H9 (cell line): ENCODE measurements around the gene BMP2K. TPM values are rescaled to one million over a fixed set of nuclear protein-coding genes. Genes with fewer than 3 reads are reported as not detected.

ENCODE experiments used
- DNase-seq: peaks from one replicate; pipeline ENCODE4 v3.0.0-alpha.2; 2017
- H2AFZ ChIP-seq: one replicate; pipeline ENCODE4 v1.6.1; 2013; ENCODE audit warnings: mild to moderate bottlenecking, low read length, control low read depth, moderate library complexity
- H2AK5ac ChIP-seq: 2 replicates; pipeline ENCODE4 v1.6.1; 2013; ENCODE audit warnings: low read length, control low read depth, mixed read lengths; ENCODE audit not compliant: insufficient read length
- H2BK120ac ChIP-seq: one replicate; pipeline ENCODE4 v1.6.1; 2013; ENCODE audit warnings: low read depth, mild to moderate bottlenecking, low read length, control low read depth, inconsistent platforms; ENCODE audit not compliant: poor library complexity, severe bottlenecking
- H2BK12ac ChIP-seq: 2 replicates; pipeline ENCODE4 v1.6.1; 2013; ENCODE audit warnings: low read length, control low read depth, mixed read lengths, low read depth; ENCODE audit not compliant: insufficient read length
- H2BK15ac ChIP-seq: 2 replicates; pipeline ENCODE4 v1.6.1; 2013; ENCODE audit warnings: low read depth, low read length, control low read depth
- H2BK20ac ChIP-seq: one replicate; pipeline ENCODE4 v1.6.1; 2013; ENCODE audit warnings: low read depth, mild to moderate bottlenecking, low read length, control low read depth, inconsistent platforms; ENCODE audit not compliant: poor library complexity, severe bottlenecking
- H2BK5ac ChIP-seq: 2 replicates; pipeline ENCODE4 v1.6.1; 2013; ENCODE audit warnings: low read length, control low read depth, mixed read lengths; ENCODE audit not compliant: insufficient read length
- H3K14ac ChIP-seq: 2 replicates; pipeline ENCODE4 v1.6.1; 2013; ENCODE audit warnings: low read length, control low read depth; ENCODE audit not compliant: insufficient read depth
- H3K18ac ChIP-seq: 2 replicates; pipeline ENCODE4 v1.6.1; 2013; ENCODE audit warnings: low read depth, mild to moderate bottlenecking, mixed read lengths, low read length, control low read depth; ENCODE audit not compliant: insufficient read length
- H3K23ac ChIP-seq: 2 replicates; pipeline ENCODE4 v1.6.1; 2013; ENCODE audit warnings: low read length, control low read depth, mixed read lengths, low read depth; ENCODE audit not compliant: insufficient read length
- H3K23me2 ChIP-seq: 2 replicates; pipeline ENCODE4 v1.6.1; 2013; ENCODE audit warnings: low read depth, mild to moderate bottlenecking, mixed read lengths, low read length, control low read depth; ENCODE audit not compliant: insufficient read length, poor library complexity, severe bottlenecking
- H3K27ac ChIP-seq: 2 replicates; pipeline ENCODE4 v1.5.1; 2013; ENCODE audit warnings: low read length, control low read depth, mixed read lengths, low read depth; ENCODE audit not compliant: insufficient read length
- H3K27me3 ChIP-seq: 2 replicates; pipeline ENCODE4 v1.6.1; 2013; ENCODE audit warnings: low read length, control low read depth, inconsistent platforms; ENCODE audit not compliant: insufficient read depth
- H3K4ac ChIP-seq: 2 replicates; pipeline ENCODE4 v1.6.1; 2013; ENCODE audit warnings: low read depth, mild to moderate bottlenecking, control low read depth, inconsistent platforms, low read length, moderate library complexity
- H3K4me1 ChIP-seq: 2 replicates; pipeline ENCODE4 v1.6.1; 2013; ENCODE audit warnings: low read length, control low read depth, inconsistent platforms; ENCODE audit not compliant: insufficient read depth
- H3K4me2 ChIP-seq: 2 replicates; pipeline ENCODE4 v1.6.1; 2013; ENCODE audit warnings: low read length, control low read depth, mixed read lengths; ENCODE audit not compliant: insufficient read length, insufficient read depth
- H3K56ac ChIP-seq: 2 replicates; pipeline ENCODE4 v1.6.1; 2013; ENCODE audit warnings: low read depth, mild to moderate bottlenecking, mixed read lengths, low read length, control low read depth; ENCODE audit not compliant: insufficient read length
- H3K79me1 ChIP-seq: 2 replicates; pipeline ENCODE4 v1.6.1; 2013; ENCODE audit warnings: low read depth, mild to moderate bottlenecking, moderate library complexity, low read length, control low read depth, inconsistent platforms; ENCODE audit not compliant: insufficient read depth, poor library complexity, severe bottlenecking
- H3K79me2 ChIP-seq: 2 replicates; pipeline ENCODE4 v1.6.1; 2013; ENCODE audit warnings: low read length, control low read depth, inconsistent platforms; ENCODE audit not compliant: insufficient read depth
- H3K9ac ChIP-seq: 2 replicates; pipeline ENCODE4 v1.6.1; 2013; ENCODE audit warnings: low read length, control low read depth, mixed read lengths; ENCODE audit not compliant: insufficient read length; ENCODE audit errors: extremely low read depth
- H3K9me3 ChIP-seq: one replicate; pipeline ENCODE4 v1.6.1; 2013; ENCODE audit warnings: low read depth, low read length, inconsistent platforms; ENCODE audit not compliant: control insufficient read depth
- H3T11ph ChIP-seq: one replicate; pipeline ENCODE4 v1.6.1; 2013; ENCODE audit warnings: mild to moderate bottlenecking, low read length, control low read depth, inconsistent platforms
- H4K20me1 ChIP-seq: one replicate; pipeline ENCODE4 v1.6.1; 2013; ENCODE audit not compliant: control insufficient read depth, insufficient read length, insufficient read depth
- H4K5ac ChIP-seq: 2 replicates; pipeline ENCODE4 v1.6.1; 2013; ENCODE audit warnings: low read depth, mild to moderate bottlenecking, mixed read lengths, low read length, control low read depth; ENCODE audit not compliant: insufficient read length
- H4K8ac ChIP-seq: replicated peaks from 2 replicates; pipeline ENCODE4 v1.6.1; 2013; ENCODE audit warnings: low read length, control low read depth, mixed read lengths, low read depth; ENCODE audit not compliant: insufficient read length
- H4K91ac ChIP-seq: 2 replicates; pipeline ENCODE4 v1.6.1; 2013; ENCODE audit warnings: low read depth, mild to moderate bottlenecking, moderate library complexity, mixed read lengths, low read length, control low read depth; ENCODE audit not compliant: insufficient read length
- H3K27ac Mint-ChIP-seq, 3 experiments: 2 replicates in 2 of 3; 3 replicates in 1 of 3; pipeline ENCODE4 v1.8.0; 2020 to 2021; ENCODE audit warnings: mixed read lengths in 3 of 3, mild to moderate bottlenecking in 1 of 3, moderate library complexity in 1 of 3
- H3K27me3 Mint-ChIP-seq: 2 replicates; pipeline ENCODE4 v1.8.0; 2021; ENCODE audit warnings: low read depth, mild to moderate bottlenecking, moderate library complexity, mixed read lengths
- H3K36me3 Mint-ChIP-seq, 3 experiments: 2 replicates in 2 of 3; 3 replicates in 1 of 3; pipeline ENCODE4 v1.8.0; 2020 to 2021; ENCODE audit warnings: low read depth in 3 of 3, mixed read lengths in 3 of 3; ENCODE audit not compliant: insufficient read depth in 1 of 3
- H3K4me1 Mint-ChIP-seq, 2 experiments: 2 replicates each; pipeline ENCODE4 v1.8.0; 2020; ENCODE audit warnings: mixed read lengths in 2 of 2
- H3K4me3 Mint-ChIP-seq, 2 experiments: 2 replicates in 1 of 2; 3 replicates in 1 of 2; pipeline ENCODE4 v1.8.0; 2020 to 2021; ENCODE audit warnings: mild to moderate bottlenecking in 2 of 2, mixed read lengths in 2 of 2, moderate library complexity in 1 of 2
- H3K9me3 Mint-ChIP-seq, 2 experiments: 2 replicates in 1 of 2; 3 replicates in 1 of 2; pipeline ENCODE4 v1.8.0; 2020; ENCODE audit warnings: mild to moderate bottlenecking in 2 of 2, mixed read lengths in 2 of 2, moderate library complexity in 1 of 2
- WGBS: extraction: QIAGEN DNeasy Blood & Tissue Kit; methylation state at CpG from one replicate; pipeline ENCODE4 v1.1.7; 2013; ENCODE audit warnings: missing lambda C conversion rate, low lambda C conversion rate, mixed read lengths; ENCODE audit not compliant: insufficient read length; ENCODE audit errors: extremely low coverage; 5-methylcytosine and 5-hydroxymethylcytosine counted together
- total RNA-seq: library from RNA; stranded (reverse); gene quantifications from 2 replicates; pipeline ENCODE4 v1.2.1, GENCODE V29; 2021
- TF ChIP-seq, protein P1 (sequence below): fragments of 200-600 bp; sonication (generic); conservative IDR thresholded peaks from 3 replicates; pipeline ENCODE4 v1.8.0; 2021; ENCODE audit warnings: antibody characterized with exemption, mild to moderate bottlenecking

Gene BMP2K
- total RNA-seq, 1 experiment from 2014 or later = 26.4 TPM

DNA sequence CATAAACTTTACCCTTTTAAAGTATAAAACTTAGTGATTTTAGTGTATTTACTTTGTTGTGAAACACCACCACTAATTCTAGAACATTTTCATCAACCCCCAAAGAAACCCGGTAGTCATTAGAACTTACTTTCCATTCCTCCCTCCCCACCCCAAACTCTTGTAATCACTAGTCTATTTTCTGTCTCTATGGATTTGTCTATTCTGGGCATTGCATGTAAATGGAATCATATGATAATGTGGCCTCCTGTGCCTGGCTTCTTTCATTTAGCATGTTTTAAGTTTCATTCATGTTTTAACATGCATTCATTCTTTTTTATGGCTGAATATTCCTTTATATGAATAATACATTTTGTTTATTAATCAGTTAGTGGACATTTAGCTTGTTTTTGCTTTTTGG is 27.8 kb downstream of the BMP2K start:
- Histone ChIP-seq H3K79me1 (peaks cover 2% of the 10 kb centered on the region), H2BK20ac (no peak overlapping the region), H4K20me1 (no peaks in the 10 kb centered on the region), H4K91ac (no peak overlapping the region), H2AK5ac (no peak overlapping the region), H3T11ph (no peak overlapping the region), H3K79me2 (peaks cover 2% of the 10 kb centered on the region; the same call in 1 of the 2 replicates), H3K23me2 (no peaks in the 10 kb centered on the region), H3K4ac (no peak overlapping the region), H3K27ac (no peak overlapping the region), H2BK120ac (no peak overlapping the region), H4K5ac (no peak overlapping the region), H3K27me3 (no peaks in the 10 kb centered on the region), H3K23ac (no peak overlapping the region), H2AFZ (no peak overlapping the region), H3K9ac (no peak overlapping the region), H3K4me2 (no peak overlapping the region), H3K14ac (no peak overlapping the region), H2BK15ac (no peak overlapping the region), H3K4me1 (no peaks in the 10 kb centered on the region), H3K56ac (no peak overlapping the region), H2BK5ac (no peak overlapping the region), H3K18ac (no peak overlapping the region), H2BK12ac (no peak overlapping the region), H4K8ac (no peak overlapping the region), H3K9me3 (no peaks in the 10 kb centered on the region)
- Mint-ChIP-seq H3K27me3 (no peaks in the 10 kb centered on the region), H3K9me3 (peaks cover 8% of the 10 kb centered on the region in 2 experiments; a peak in 4 of 5 replicates), H3K36me3 (peaks cover 4 to 14% (median 11%) of the 10 kb centered on the region in 3 experiments), H3K4me1 (no peaks in the 10 kb centered on the region), H3K4me3 (no peak overlapping the region), H3K27ac (no peak overlapping the region)
- no peak for DNase-seq
- TF ChIP-seq, protein P1, sequence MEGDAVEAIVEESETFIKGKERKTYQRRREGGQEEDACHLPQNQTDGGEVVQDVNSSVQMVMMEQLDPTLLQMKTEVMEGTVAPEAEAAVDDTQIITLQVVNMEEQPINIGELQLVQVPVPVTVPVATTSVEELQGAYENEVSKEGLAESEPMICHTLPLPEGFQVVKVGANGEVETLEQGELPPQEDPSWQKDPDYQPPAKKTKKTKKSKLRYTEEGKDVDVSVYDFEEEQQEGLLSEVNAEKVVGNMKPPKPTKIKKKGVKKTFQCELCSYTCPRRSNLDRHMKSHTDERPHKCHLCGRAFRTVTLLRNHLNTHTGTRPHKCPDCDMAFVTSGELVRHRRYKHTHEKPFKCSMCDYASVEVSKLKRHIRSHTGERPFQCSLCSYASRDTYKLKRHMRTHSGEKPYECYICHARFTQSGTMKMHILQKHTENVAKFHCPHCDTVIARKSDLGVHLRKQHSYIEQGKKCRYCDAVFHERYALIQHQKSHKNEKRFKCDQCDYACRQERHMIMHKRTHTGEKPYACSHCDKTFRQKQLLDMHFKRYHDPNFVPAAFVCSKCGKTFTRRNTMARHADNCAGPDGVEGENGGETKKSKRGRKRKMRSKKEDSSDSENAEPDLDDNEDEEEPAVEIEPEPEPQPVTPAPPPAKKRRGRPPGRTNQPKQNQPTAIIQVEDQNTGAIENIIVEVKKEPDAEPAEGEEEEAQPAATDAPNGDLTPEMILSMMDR = no peak
- WGBS = no CpG with 5 or more reads among the region's 1 CpG
